HepG2 (cell line): ENCODE results near the gene ERCC5. TPM values are rescaled to one million over a fixed set of nuclear protein-coding genes. Genes with fewer than 3 reads are reported as not detected.

ENCODE experiments used
- CENPT ChIP-seq: sonication (generic); formaldehyde crosslinking; IDR thresholded peaks from 2 replicates; pipeline ENCODE4 v1.8.0; 2022; ENCODE audit warnings: low read depth, mild to moderate bottlenecking, moderate library complexity, missing genetic modification reagents
- FOXP1 ChIP-seq, 2 experiments: fragments of 450-650 bp in 1 of 2; IDR thresholded peaks; 2 replicates each; pipeline ENCODE4 v1.6.1; 2017 to 2018; ENCODE audit warnings: antibody characterized with exemption in 1 of 2
- HNRNPH1 ChIP-seq: fragments of 200-400 bp; formaldehyde crosslinking; optimal IDR thresholded peaks from 2 replicates; pipeline ENCODE3; 2017; ENCODE audit warnings: mild to moderate bottlenecking, low read depth, low read length
- JUNB ChIP-seq: sonication (generic); formaldehyde crosslinking; IDR thresholded peaks from 2 replicates; pipeline ENCODE4 v1.8.0; 2022; ENCODE audit warnings: missing genetic modification reagents, mild to moderate bottlenecking, borderline replicate concordance
- KAT7 ChIP-seq: IDR thresholded peaks from 2 replicates; pipeline ENCODE4 v1.6.1; 2018; ENCODE audit warnings: borderline replicate concordance, missing compliant biosample characterization
- MYNN ChIP-seq: sonication (generic); formaldehyde crosslinking; IDR thresholded peaks from 2 replicates; pipeline ENCODE4 v1.4.0; 2020; ENCODE audit warnings: mild to moderate bottlenecking, low read depth, missing genetic modification reagents
- NFRKB ChIP-seq: fragments of 450-650 bp; IDR thresholded peaks from 2 replicates; pipeline ENCODE4 v1.6.1; 2017
- PLRG1 ChIP-seq: fragments of 450-650 bp; conservative IDR thresholded peaks from 2 replicates; pipeline ENCODE4 v1.6.1; 2016
- PRPF4 ChIP-seq: fragments of 200-400 bp; formaldehyde crosslinking; IDR thresholded peaks from 2 replicates; pipeline ENCODE4 v1.6.1; 2016; ENCODE audit warnings: low read length, low read depth; ENCODE audit not compliant: poor library complexity, severe bottlenecking
- SRSF4 ChIP-seq: fragments of 200-400 bp; formaldehyde crosslinking; IDR thresholded peaks from one replicate; pipeline ENCODE4 v1.6.1; 2018; ENCODE audit warnings: mild to moderate bottlenecking, low read depth, low read length, moderate library complexity; ENCODE audit not compliant: poor library complexity, severe bottlenecking
- STAG1 ChIP-seq: sonication (generic); formaldehyde crosslinking; IDR thresholded peaks from 2 replicates; pipeline ENCODE4 v1.4.0; 2020; ENCODE audit warnings: missing genetic modification reagents
- TCF7 ChIP-seq: sonication (generic); IDR thresholded peaks from 2 replicates; pipeline ENCODE4 v1.6.1; 2016; ENCODE audit warnings: antibody characterized with exemption, low read depth
- ZC3H4 ChIP-seq: sonication (generic); formaldehyde crosslinking; IDR thresholded peaks from 2 replicates; pipeline ENCODE4 v1.4.0; 2020; ENCODE audit warnings: missing genetic modification reagents, borderline replicate concordance
- ZMYM4 ChIP-seq: sonication (generic); formaldehyde crosslinking; IDR thresholded peaks from 2 replicates; pipeline ENCODE4 v1.8.1; 2023; ENCODE audit warnings: mild to moderate bottlenecking, missing genetic modification reagents
- ZNF333 ChIP-seq: sonication (generic); formaldehyde crosslinking; IDR thresholded peaks from 2 replicates; pipeline ENCODE4 v1.4.0; 2020; ENCODE audit warnings: mild to moderate bottlenecking, missing genetic modification reagents, borderline replicate concordance
- ZNF460 ChIP-seq: sonication (generic); formaldehyde crosslinking; IDR thresholded peaks from 2 replicates; pipeline ENCODE4 v1.5.1; 2020; ENCODE audit warnings: missing genetic modification reagents, mild to moderate bottlenecking, borderline replicate concordance
- ZNF788 ChIP-seq: sonication (generic); formaldehyde crosslinking; IDR thresholded peaks from 2 replicates; pipeline ENCODE4 v1.5.0; 2020; ENCODE audit warnings: mild to moderate bottlenecking, missing genetic modification reagents, borderline replicate concordance
- ZSCAN12 ChIP-seq: sonication (generic); formaldehyde crosslinking; IDR thresholded peaks from 2 replicates; pipeline ENCODE4 v1.9.0; 2021; ENCODE audit warnings: mild to moderate bottlenecking, missing genetic modification reagents
- polyA plus RNA-seq, 8 experiments: library from polyadenylated mRNA; depleted of rRNA in 3 of 8; stranded (reverse) in 7 of 8; unstranded in 1 of 8; fragments of >200 nt; fragmentation: Illumina TruSeq in 4 of 8; extraction: Trizol in 4 of 8; gene quantifications; 2 replicates each; pipeline versions ENCODE4 v1.2.1 to v1.2.3, GENCODE V29; 2011 to 2016; ENCODE audit warnings: low read depth in 4 of 8, missing spikeins in 1 of 8, mixed read lengths in 1 of 8; ENCODE audit not compliant: insufficient read depth in 1 of 8
- total RNA-seq, 5 experiments: library from RNA; depleted of rRNA; stranded (reverse); fragments of >200 nt; fragmentation: Illumina TruSeq; extraction: Trizol; gene quantifications; 2 replicates each; pipeline ENCODE4 v1.2.3, GENCODE V29; 2016; ENCODE audit warnings: low read depth in 1 of 5
- TF ChIP-seq, protein P1 (sequence below): sonication (generic); formaldehyde crosslinking; IDR thresholded peaks from 2 replicates; pipeline ENCODE4 v1.4.0; 2020; ENCODE audit warnings: missing genetic modification reagents, borderline replicate concordance
- TF ChIP-seq, protein P2 (sequence below): sonication (generic); formaldehyde crosslinking; IDR thresholded peaks from 2 replicates; pipeline ENCODE4 v1.8.0; 2022; ENCODE audit warnings: mild to moderate bottlenecking, missing genetic modification reagents
- TF ChIP-seq, protein P3 (sequence below): sonication (generic); formaldehyde crosslinking; IDR thresholded peaks from 2 replicates; pipeline ENCODE4 v1.8.1; 2022; ENCODE audit warnings: mild to moderate bottlenecking, missing genetic modification reagents
- TF ChIP-seq, protein P4 (sequence below): sonication (generic); formaldehyde crosslinking; IDR thresholded peaks from 2 replicates; pipeline ENCODE4 v1.4.0; 2020; ENCODE audit warnings: missing genetic modification reagents

Gene ERCC5
- total and polyA plus RNA-seq, 2 of the 13 experiments (the other 11 are each of a cell fraction or from before 2014, with no cell fraction given) = 12.9 to 35.5 TPM

DNA sequence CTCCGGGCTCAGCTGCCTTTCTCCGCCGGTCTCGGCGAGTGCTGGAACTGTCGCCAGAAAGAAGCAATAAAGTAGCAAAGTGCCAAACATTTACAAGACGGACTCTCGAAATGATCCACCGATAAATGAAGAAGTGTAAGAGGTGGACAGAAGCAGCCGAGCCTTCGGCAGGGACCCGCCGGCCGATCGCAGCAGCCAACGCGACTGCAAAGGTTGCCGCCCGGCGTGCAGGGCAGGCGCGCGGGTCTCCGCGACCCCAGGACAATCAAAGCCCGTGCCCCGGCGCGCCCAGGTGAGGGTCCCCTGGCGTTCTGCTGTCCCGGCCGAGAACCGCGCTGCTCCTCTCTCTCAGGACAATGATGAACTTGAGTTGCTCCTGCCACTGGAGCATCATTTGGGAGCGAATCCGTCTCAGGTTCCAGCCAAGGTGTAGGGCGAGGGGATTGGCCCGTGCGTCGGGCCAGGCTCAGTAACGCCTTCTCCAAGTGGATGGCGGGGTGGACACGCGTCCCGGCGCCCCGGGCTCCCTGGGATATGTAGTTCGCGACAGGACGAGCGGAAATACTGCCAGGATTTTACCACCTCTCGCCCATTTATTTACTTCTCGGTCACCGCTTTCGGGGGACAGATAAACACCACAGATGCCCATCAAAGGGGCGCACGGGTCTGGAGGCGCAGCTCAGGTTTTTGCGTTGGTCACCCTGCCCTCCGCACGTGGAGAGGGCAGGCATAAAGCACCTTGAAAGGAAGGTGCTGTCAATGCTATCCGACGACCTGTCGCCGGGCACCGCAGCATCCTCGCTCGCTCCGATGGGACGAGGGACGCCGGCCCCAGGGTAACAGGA is 47.0 kb upstream of the ERCC5 start, which contains the start of the genes BIVM and POGLUT2 (continued):
- TF ChIP-seq, protein P1, sequence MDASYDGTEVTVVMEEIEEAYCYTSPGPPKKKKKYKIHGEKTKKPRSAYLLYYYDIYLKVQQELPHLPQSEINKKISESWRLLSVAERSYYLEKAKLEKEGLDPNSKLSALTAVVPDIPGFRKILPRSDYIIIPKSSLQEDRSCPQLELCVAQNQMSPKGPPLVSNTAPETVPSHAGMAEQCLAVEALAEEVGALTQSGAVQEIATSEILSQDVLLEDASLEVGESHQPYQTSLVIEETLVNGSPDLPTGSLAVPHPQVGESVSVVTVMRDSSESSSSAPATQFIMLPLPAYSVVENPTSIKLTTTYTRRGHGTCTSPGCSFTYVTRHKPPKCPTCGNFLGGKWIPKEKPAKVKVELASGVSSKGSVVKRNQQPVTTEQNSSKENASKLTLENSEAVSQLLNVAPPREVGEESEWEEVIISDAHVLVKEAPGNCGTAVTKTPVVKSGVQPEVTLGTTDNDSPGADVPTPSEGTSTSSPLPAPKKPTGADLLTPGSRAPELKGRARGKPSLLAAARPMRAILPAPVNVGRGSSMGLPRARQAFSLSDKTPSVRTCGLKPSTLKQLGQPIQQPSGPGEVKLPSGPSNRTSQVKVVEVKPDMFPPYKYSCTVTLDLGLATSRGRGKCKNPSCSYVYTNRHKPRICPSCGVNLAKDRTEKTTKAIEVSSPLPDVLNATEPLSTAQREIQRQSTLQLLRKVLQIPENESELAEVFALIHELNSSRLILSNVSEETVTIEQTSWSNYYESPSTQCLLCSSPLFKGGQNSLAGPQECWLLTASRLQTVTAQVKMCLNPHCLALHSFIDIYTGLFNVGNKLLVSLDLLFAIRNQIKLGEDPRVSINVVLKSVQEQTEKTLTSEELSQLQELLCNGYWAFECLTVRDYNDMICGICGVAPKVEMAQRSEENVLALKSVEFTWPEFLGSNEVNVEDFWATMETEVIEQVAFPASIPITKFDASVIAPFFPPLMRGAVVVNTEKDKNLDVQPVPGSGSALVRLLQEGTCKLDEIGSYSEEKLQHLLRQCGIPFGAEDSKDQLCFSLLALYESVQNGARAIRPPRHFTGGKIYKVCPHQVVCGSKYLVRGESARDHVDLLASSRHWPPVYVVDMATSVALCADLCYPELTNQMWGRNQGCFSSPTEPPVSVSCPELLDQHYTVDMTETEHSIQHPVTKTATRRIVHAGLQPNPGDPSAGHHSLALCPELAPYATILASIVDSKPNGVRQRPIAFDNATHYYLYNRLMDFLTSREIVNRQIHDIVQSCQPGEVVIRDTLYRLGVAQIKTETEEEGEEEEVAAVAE (CRISPR knock-in tag) = peak; percentile 100
- TF ChIP-seq ZNF333 (no peak), HNRNPH1 (no peak), MYNN (CRISPR knock-in tag) (no peak), NFRKB (no peak), ZSCAN12 (CRISPR knock-in tag) (no peak), TCF7 (no peak), ZNF788 (CRISPR knock-in tag) (peak; percentile 68; the same call in 1 of the 2 replicates), FOXP1 (IDR thresholded peaks at IDR 0.05) (no peak), FOXP1 (CRISPR knock-in tag; IDR thresholded peaks at IDR 0.05) (no peak), KAT7 (CRISPR knock-in tag) (no peak), ZMYM4 (no peak; the same call in 1 of the 2 replicates), STAG1 (CRISPR knock-in tag) (no peak), CENPT (no peak), ZC3H4 (CRISPR knock-in tag) (no peak), PRPF4 (no peak), SRSF4 (no peak), PLRG1 (no peak), ZNF460 (CRISPR knock-in tag) (no peak), JUNB (CRISPR knock-in tag) (no peak)
- TF ChIP-seq, protein P2, sequence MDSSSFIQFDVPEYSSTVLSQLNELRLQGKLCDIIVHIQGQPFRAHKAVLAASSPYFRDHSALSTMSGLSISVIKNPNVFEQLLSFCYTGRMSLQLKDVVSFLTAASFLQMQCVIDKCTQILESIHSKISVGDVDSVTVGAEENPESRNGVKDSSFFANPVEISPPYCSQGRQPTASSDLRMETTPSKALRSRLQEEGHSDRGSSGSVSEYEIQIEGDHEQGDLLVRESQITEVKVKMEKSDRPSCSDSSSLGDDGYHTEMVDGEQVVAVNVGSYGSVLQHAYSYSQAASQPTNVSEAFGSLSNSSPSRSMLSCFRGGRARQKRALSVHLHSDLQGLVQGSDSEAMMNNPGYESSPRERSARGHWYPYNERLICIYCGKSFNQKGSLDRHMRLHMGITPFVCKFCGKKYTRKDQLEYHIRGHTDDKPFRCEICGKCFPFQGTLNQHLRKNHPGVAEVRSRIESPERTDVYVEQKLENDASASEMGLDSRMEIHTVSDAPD (CRISPR knock-in tag) = no peak
- TF ChIP-seq, protein P3, sequence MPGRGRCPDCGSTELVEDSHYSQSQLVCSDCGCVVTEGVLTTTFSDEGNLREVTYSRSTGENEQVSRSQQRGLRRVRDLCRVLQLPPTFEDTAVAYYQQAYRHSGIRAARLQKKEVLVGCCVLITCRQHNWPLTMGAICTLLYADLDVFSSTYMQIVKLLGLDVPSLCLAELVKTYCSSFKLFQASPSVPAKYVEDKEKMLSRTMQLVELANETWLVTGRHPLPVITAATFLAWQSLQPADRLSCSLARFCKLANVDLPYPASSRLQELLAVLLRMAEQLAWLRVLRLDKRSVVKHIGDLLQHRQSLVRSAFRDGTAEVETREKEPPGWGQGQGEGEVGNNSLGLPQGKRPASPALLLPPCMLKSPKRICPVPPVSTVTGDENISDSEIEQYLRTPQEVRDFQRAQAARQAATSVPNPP (CRISPR knock-in tag) = no peak
- TF ChIP-seq, protein P4, sequence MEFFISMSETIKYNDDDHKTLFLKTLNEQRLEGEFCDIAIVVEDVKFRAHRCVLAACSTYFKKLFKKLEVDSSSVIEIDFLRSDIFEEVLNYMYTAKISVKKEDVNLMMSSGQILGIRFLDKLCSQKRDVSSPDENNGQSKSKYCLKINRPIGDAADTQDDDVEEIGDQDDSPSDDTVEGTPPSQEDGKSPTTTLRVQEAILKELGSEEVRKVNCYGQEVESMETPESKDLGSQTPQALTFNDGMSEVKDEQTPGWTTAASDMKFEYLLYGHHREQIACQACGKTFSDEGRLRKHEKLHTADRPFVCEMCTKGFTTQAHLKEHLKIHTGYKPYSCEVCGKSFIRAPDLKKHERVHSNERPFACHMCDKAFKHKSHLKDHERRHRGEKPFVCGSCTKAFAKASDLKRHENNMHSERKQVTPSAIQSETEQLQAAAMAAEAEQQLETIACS (CRISPR knock-in tag) = no peak
